Mesenchymal stem cell (in vitro differentiated cells and primary cell): Measurements from ENCODE around the gene ADI1.
"Not testable (repeated sequence)": the region's sequence is repeated elsewhere in the genome, so short reads cannot be mapped to it uniquely, and the experiment has no call there.

Experiments used
- DNase-seq: peaks from one replicate; pipeline ENCODE4 v3.0.0-alpha.2; 2013
- H2AFZ ChIP-seq: one replicate; pipeline ENCODE4 v1.6.1; 2013; ENCODE audit warnings: low read depth, mild to moderate bottlenecking, control low read depth, inconsistent platforms, low read length, moderate library complexity
- H2AK5ac ChIP-seq: 2 replicates; pipeline ENCODE4 v1.6.1; 2013; ENCODE audit warnings: low read length, moderate library complexity, mild to moderate bottlenecking, inconsistent platforms; ENCODE audit not compliant: severe bottlenecking
- H2BK120ac ChIP-seq: one replicate; pipeline ENCODE4 v1.6.1; 2013; ENCODE audit warnings: low read depth, mild to moderate bottlenecking, inconsistent platforms, low read length, moderate library complexity
- H2BK12ac ChIP-seq, 2 experiments: one replicate each; pipeline ENCODE4 v1.6.1; 2013; ENCODE audit warnings: inconsistent platforms in 2 of 2, low read length in 2 of 2, mild to moderate bottlenecking in 2 of 2, moderate library complexity in 2 of 2, control low read depth in 1 of 2
- H2BK15ac ChIP-seq: one replicate; pipeline ENCODE4 v1.6.1; 2013; ENCODE audit warnings: mild to moderate bottlenecking, low read depth, inconsistent platforms; ENCODE audit not compliant: poor library complexity, severe bottlenecking
- H2BK5ac ChIP-seq: 2 replicates; pipeline ENCODE4 v1.6.1; 2013; ENCODE audit warnings: low read depth, mild to moderate bottlenecking, low read length, control low read depth, inconsistent platforms; ENCODE audit not compliant: poor library complexity, severe bottlenecking
- H3K14ac ChIP-seq, 2 experiments: one replicate each; pipeline ENCODE4 v1.6.1; 2013; ENCODE audit warnings: inconsistent platforms in 2 of 2, low read length in 2 of 2, control low read depth in 1 of 2, mild to moderate bottlenecking in 1 of 2, moderate library complexity in 1 of 2
- H3K18ac ChIP-seq, 2 experiments: one replicate each; pipeline ENCODE4 v1.6.1; 2013; ENCODE audit warnings: inconsistent platforms in 2 of 2, low read length in 2 of 2, control low read depth in 1 of 2, low read depth in 1 of 2, mild to moderate bottlenecking in 1 of 2
- H3K23ac ChIP-seq, 2 experiments: one replicate each; pipeline ENCODE4 v1.6.1; 2013; ENCODE audit warnings: inconsistent platforms in 2 of 2, low read length in 2 of 2, mild to moderate bottlenecking in 2 of 2, moderate library complexity in 2 of 2, control low read depth in 1 of 2
- H3K27ac ChIP-seq: 2 replicates; pipeline ENCODE4 v1.5.1; 2013; ENCODE audit warnings: mild to moderate bottlenecking, moderate library complexity, low read length, control low read depth, inconsistent platforms; ENCODE audit not compliant: poor library complexity, severe bottlenecking
- H3K27me3 ChIP-seq, 2 experiments: 2 replicates each; pipeline versions ENCODE4 v1.6.1 to v1.7.0; 2013; ENCODE audit warnings: low read length in 2 of 2, mild to moderate bottlenecking in 2 of 2, moderate library complexity in 2 of 2, control low read depth in 1 of 2, inconsistent platforms in 1 of 2; ENCODE audit not compliant: control insufficient read depth in 1 of 2, insufficient read depth in 1 of 2
- H3K36me3 ChIP-seq, 2 experiments: 2 replicates each; pipeline versions ENCODE4 v1.6.1 to v1.7.0; 2013; ENCODE audit warnings: low read length in 2 of 2, control low read depth in 1 of 2, inconsistent platforms in 1 of 2, low read depth in 1 of 2, mild to moderate bottlenecking in 1 of 2; ENCODE audit not compliant: insufficient read depth in 2 of 2, control insufficient read depth in 1 of 2
- H3K4ac ChIP-seq, 2 experiments: one replicate each; pipeline ENCODE4 v1.6.1; 2013; ENCODE audit warnings: inconsistent platforms in 2 of 2, low read length in 2 of 2, mild to moderate bottlenecking in 2 of 2, moderate library complexity in 2 of 2, control low read depth in 1 of 2, low read depth in 1 of 2
- H3K4me1 ChIP-seq: 2 replicates; pipeline ENCODE4 v1.6.1; 2013; ENCODE audit warnings: low read depth, low read length, control low read depth; ENCODE audit not compliant: control insufficient read depth, insufficient read depth
- H3K4me2 ChIP-seq: 2 replicates; pipeline ENCODE4 v1.6.1; 2013; ENCODE audit warnings: low read length, mild to moderate bottlenecking, inconsistent platforms; ENCODE audit not compliant: poor library complexity, severe bottlenecking
- H3K4me3 ChIP-seq, 2 experiments: 2 replicates each; pipeline versions ENCODE4 v1.5.1 to v1.7.0; 2013; ENCODE audit warnings: low read length in 2 of 2, mild to moderate bottlenecking in 2 of 2, control low read depth in 1 of 2, low read depth in 1 of 2; ENCODE audit not compliant: insufficient read depth in 1 of 2
- H3K79me1 ChIP-seq: replicated peaks from 2 replicates; pipeline ENCODE4 v1.6.1; 2013; ENCODE audit warnings: mild to moderate bottlenecking, control low read depth, low read length, inconsistent platforms; ENCODE audit not compliant: poor library complexity, severe bottlenecking
- H3K9ac ChIP-seq: 2 replicates; pipeline ENCODE4 v1.7.0; 2013; ENCODE audit warnings: mild to moderate bottlenecking, low read length, moderate library complexity
- H3K9me3 ChIP-seq: 2 replicates; pipeline ENCODE4 v1.7.0; 2013; ENCODE audit warnings: mild to moderate bottlenecking, low read length; ENCODE audit not compliant: control insufficient read depth
- H4K8ac ChIP-seq: one replicate; pipeline ENCODE4 v1.6.1; 2013; ENCODE audit warnings: inconsistent platforms, mild to moderate bottlenecking, low read length, moderate library complexity
- H4K91ac ChIP-seq: one replicate; pipeline ENCODE4 v1.6.1; 2013; ENCODE audit warnings: mild to moderate bottlenecking, low read length, inconsistent platforms
- WGBS: methylation state at CpG from one replicate; pipeline ENCODE4 v1.1.7; 2013; ENCODE audit warnings: mixed read lengths; 5-methylcytosine and 5-hydroxymethylcytosine counted together

The ADI1 gene

DNA sequence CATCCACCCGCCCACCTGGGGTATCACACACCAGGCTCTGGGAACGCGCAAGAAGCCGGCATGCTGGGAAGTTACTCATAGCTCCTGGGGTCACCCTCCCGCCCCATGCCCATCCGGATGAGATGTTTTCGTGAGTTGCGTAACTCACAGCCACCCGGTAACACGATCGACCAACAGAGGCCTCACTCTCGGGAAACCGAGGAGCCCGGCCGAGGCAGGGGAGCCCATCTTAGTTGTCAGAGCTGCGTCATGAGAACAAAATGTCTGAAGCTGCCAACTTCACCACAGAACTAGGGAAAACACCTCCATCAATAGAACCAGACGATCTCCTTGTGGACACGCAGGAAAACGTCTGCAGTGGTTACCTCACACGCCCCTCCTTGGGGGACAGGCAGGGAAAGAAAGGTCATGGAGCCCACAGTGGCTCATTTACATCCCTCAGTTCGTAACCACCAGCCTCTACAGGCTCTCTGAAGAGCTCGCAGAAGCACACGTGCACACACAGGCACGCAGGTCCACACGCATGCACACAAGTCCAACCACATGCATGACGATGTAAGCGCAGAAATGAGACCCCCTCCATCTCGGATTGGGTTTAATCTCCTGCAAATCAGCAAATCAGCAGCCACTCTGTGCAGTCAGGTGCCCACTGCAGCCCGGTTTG lies 26.2 kb downstream of the ADI1 start:
- no peak overlapping the region for H2BK15ac ChIP-seq
- H3K79me1 ChIP-seq = no peaks in the 10 kb centered on the region
- no peaks in the 10 kb centered on the region for H3K9me3 ChIP-seq
- peak overlapping the region; percentile 3 for H3K9ac ChIP-seq
- H3K18ac ChIP-seq = no peak overlapping the region
- H3K4me3 ChIP-seq = peak overlapping the region in 1 of 2 experiments; percentile 49
- DNase-seq = peak; percentile 37
- no peak overlapping the region for H2BK120ac ChIP-seq
- no peak overlapping the region for H2BK5ac ChIP-seq
- H4K8ac ChIP-seq = no peak overlapping the region
- H3K4me2 ChIP-seq = peak overlapping the region; percentile 26
- no peak overlapping the region for H3K4ac ChIP-seq
- H2BK12ac ChIP-seq = no peak overlapping the region
- WGBS = 91% methylated on average over 29 of the region's 29 CpGs
- no peak overlapping the region for H4K91ac ChIP-seq
- peaks cover 18% of the 10 kb centered on the region for H3K4me1 ChIP-seq
- peaks cover 11 to 31% of the 10 kb centered on the region in 2 experiments for H3K36me3 ChIP-seq
- H3K14ac ChIP-seq = no peak overlapping the region
- H2AFZ ChIP-seq = no peak overlapping the region
- peaks cover 0 to 8% of the 10 kb centered on the region in 2 experiments for H3K27me3 ChIP-seq
- H2AK5ac ChIP-seq = no peak overlapping the region
- no peak overlapping the region for H3K23ac ChIP-seq
- H3K27ac ChIP-seq = peak overlapping the region; percentile 31

- not testable (repeated sequence) for H4K91ac ChIP-seq, DNase-seq, H4K8ac ChIP-seq, H2BK5ac ChIP-seq, H3K27ac ChIP-seq, H3K79me1 ChIP-seq, H2AFZ ChIP-seq, H3K4me2 ChIP-seq, H3K27me3 ChIP-seq, H2BK120ac ChIP-seq, H2BK15ac ChIP-seq, H3K18ac ChIP-seq, H3K14ac ChIP-seq, H2AK5ac ChIP-seq, H2BK12ac ChIP-seq, H3K9me3 ChIP-seq, H3K9ac ChIP-seq, H3K4ac ChIP-seq, H3K23ac ChIP-seq, H3K4me3 ChIP-seq
- H3K4me1 ChIP-seq = peaks cover 20% of the 10 kb centered on the region
- peaks cover 11 to 24% of the 10 kb centered on the region in 2 experiments for H3K36me3 ChIP-seq
- WGBS = 90% methylated on average over 12 of the region's 12 CpGs
These were observed 26.9 kb downstream of the ADI1 start for GRCh38 chr2:3492475-3492787.

GRCh38 chr2:3491716-3492474 lies 27.4 kb downstream of the ADI1 start:
- Histone ChIP-seq H2BK15ac (no peak overlapping the region), H3K4ac (no peak overlapping the region), H2BK120ac (no peak overlapping the region), H3K23ac (no peak overlapping the region), H3K4me1 (peaks cover 20% of the 10 kb centered on the region), H4K91ac (peak overlapping the region; percentile 29), H3K18ac (no peak overlapping the region), H3K9me3 (no peaks in the 10 kb centered on the region), H3K79me1 (no peaks in the 10 kb centered on the region), H3K27ac (no peak overlapping the region), H3K4me3 (no peak overlapping the region), H2BK12ac (no peak overlapping the region), H2BK5ac (no peak overlapping the region), H3K36me3 (peaks cover 9 to 19% of the 10 kb centered on the region in 2 experiments), H3K4me2 (no peak overlapping the region), H4K8ac (no peak overlapping the region), H3K14ac (no peak overlapping the region), H2AK5ac (peak overlapping the region; percentile 29), H3K27me3 (peaks cover 0 to 8% of the 10 kb centered on the region in 2 experiments), H2AFZ (no peak overlapping the region), H3K9ac (no peak overlapping the region)
- 93% methylated on average over 17 of the region's 17 CpGs for WGBS
- DNase-seq = no peak

DNA sequence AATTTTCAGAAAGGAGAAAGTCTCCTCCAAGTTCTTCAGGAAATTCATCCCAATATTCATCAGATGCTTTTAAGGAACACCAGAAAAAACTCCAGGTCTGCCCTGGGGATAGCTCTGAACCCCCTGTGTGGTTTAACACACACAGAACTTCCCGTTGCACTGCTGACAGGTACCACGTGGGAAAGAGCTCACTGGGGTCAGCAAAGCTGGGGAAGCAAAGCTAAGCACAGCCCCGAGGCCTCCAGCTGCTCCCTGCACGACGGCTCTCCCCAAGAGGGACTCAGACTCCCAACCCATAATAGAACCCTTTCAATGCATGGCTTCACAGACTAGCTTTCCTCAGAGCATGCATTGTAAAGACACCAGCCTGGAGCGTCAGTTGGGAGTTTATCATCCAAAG lies 28.0 kb downstream of the ADI1 start:
- Histone ChIP-seq H3K27ac (no peak overlapping the region), H3K9me3 (no peaks in the 10 kb centered on the region), H2BK120ac (no peak overlapping the region), H2BK5ac (no peak overlapping the region), H2AFZ (no peak overlapping the region), H3K4ac (no peak overlapping the region), H4K91ac (peak overlapping the region; percentile 58), H3K4me2 (no peak overlapping the region), H3K79me1 (no peaks in the 10 kb centered on the region), H3K9ac (no peak overlapping the region), H2AK5ac (no peak overlapping the region), H3K23ac (no peak overlapping the region), H3K14ac (no peak overlapping the region), H3K18ac (no peak overlapping the region), H2BK12ac (no peak overlapping the region), H3K4me3 (no peak overlapping the region), H2BK15ac (no peak overlapping the region), H3K4me1 (peaks cover 20% of the 10 kb centered on the region), H3K27me3 (peaks cover 0 to 8% of the 10 kb centered on the region in 2 experiments), H4K8ac (no peak overlapping the region), H3K36me3 (peaks cover 10 to 14% of the 10 kb centered on the region in 2 experiments)
- no peak for DNase-seq
- WGBS = 84% methylated on average over 6 of the region's 6 CpGs
